ENCODE measurements around the gene HGS. TPM values are rescaled to one million over a fixed set of nuclear protein-coding genes. Genes with fewer than 3 reads are reported as not detected.
A peak's percentile ranks its signal among the peaks of the same experiment; 100 is the strongest.

The HGS gene
- total RNA-seq, 4 donors from 2014 or later: 62.9 to 98.3 (median 67.3) TPM

DNA sequence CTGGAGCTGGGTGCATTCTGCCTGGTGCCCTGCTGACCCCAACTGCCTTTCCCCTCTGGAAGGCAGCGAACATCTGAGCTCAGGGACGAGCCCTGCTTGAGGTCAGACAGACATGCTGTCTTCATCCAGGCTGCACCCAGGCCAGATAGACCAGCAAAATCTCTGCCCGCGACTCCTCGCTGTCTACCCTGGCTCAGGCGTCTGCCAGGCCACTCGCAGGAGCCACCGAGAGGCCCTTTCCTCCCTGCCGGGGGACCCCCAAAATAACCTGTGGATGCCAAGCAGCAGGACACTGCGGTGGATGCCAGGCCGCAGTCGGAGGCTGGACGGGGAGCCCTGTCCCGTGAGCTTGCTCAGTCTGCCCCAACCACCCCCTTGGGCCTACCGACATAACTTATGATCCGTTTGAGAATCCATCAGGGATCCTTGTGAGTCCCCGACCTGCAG is 25.0 kb downstream of the HGS start:
- DNase-seq: no peak
- intact Hi-C loops (cut with DNase I): no loop called here
- Histone ChIP-seq H3K36me3 (peaks cover 10 to 17% of the 10 kb centered on the region in 2 donors), H3K9me3 (no peaks in the 10 kb centered on the region), H3K4me3 (replicated peaks in 1 of 3) (no peak overlapping the region), H3K27ac (no peak overlapping the region), H3K4me1 (peaks cover 32% of the 10 kb centered on the region in 2 donors), H3K27me3 (no peaks in the 10 kb centered on the region)
- TF ChIP-seq, protein P1, sequence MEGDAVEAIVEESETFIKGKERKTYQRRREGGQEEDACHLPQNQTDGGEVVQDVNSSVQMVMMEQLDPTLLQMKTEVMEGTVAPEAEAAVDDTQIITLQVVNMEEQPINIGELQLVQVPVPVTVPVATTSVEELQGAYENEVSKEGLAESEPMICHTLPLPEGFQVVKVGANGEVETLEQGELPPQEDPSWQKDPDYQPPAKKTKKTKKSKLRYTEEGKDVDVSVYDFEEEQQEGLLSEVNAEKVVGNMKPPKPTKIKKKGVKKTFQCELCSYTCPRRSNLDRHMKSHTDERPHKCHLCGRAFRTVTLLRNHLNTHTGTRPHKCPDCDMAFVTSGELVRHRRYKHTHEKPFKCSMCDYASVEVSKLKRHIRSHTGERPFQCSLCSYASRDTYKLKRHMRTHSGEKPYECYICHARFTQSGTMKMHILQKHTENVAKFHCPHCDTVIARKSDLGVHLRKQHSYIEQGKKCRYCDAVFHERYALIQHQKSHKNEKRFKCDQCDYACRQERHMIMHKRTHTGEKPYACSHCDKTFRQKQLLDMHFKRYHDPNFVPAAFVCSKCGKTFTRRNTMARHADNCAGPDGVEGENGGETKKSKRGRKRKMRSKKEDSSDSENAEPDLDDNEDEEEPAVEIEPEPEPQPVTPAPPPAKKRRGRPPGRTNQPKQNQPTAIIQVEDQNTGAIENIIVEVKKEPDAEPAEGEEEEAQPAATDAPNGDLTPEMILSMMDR (IDR thresholded peaks at IDR 0.05): no peak
- TF ChIP-seq POLR2A (IDR thresholded peaks at IDR 0.05): no peak
- WGBS, 2 donors: 63 to 93% methylated on average over 3 to 14 of the region's 17 CpGs

DNA sequence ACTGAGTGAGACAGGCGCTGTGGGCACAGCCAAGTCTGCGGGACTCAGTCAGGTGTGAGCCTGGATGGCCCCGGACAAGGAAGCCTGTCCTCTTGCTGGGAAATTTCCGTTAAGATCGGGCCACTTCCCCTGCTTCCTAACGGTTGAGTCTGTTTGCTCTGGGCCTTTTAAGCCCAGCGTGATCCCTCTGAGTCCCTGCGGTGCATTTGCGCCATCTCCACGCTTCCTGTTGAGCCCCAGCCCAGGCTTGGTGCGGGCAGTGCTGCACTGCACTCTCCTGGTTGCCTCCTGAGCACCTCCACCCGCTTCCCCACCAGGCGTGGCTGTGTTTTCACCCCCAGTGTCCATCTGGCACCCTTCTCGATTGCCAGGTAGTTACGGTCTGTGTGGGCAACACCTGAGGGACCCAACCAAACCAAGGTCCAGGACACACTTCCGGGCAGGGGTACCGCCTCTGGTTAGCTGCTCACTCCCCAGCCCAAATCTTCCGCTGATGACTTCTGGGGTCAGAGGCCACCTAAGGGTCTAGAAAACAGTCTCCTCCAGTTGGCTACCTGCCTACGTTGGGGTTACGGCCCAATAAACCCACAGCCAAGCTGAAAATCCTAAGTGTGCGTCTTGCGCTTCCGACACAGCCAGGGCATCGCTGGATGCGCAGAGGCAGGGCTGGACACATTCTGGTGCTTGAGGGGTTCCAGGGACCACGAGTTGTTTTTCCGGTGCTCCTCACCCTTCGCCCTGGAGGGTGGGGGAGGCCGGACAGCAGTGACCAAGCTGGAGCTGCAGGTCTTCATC is 26.9 kb downstream of the HGS start:
- no peak overlapping the region for H3K27ac ChIP-seq
- no peak overlapping the region for H3K4me3 ChIP-seq (replicated peaks in 1 of 3)
- H3K9me3 ChIP-seq: no peaks in the 10 kb centered on the region
- peaks cover 10 to 13% of the 10 kb centered on the region in 2 donors for H3K36me3 ChIP-seq
- intact Hi-C loops (cut with DNase I): loop anchor here (5.0 kb wide), 1 partner anchor 147 kb away; no protein-coding TSS in a partner anchor
- DNase-seq: peak in 1 of 2 donors; percentile 32
- H3K4me1 ChIP-seq: peaks cover 23 to 27% of the 10 kb centered on the region in 2 donors
- TF ChIP-seq, protein P1 (IDR thresholded peaks at IDR 0.05): no peak
- no peak for TF ChIP-seq POLR2A (IDR thresholded peaks at IDR 0.05)
- WGBS, 2 donors: 13 to 21% methylated on average over 11 to 25 of the region's 29 CpGs
- no peaks in the 10 kb centered on the region for H3K27me3 ChIP-seq

DNA sequence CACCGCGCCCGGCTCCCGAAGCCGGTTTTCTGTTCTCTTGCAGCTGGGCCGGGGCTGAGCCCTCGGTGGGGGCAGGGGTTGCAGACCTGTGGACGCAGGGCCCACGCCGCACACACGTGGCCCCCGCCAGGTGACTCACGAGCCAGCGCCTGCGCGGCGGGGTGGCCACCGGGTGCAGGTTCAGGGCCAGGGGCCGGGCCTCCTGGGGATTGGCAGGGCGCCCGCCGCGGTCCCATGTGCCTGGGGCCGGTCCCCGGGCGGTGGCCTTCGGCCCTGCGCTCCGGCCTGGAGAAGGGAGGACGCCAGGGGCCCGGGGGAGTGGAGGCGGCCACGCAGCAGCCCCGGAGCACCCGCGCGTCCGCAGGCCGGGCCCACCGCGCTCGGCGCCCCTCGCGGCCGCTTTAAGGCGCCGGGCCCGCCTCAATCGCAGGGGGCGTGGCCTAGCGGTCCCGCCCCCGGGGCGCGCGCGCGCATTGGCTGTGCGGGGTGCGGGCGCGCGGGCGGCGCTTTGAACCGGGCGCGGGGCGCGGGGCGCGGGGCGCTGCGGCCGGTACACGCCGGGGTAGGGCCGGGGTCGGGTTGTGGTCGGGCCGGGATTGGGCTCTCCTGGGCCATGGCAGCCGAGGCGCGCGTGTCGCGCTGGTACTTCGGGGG is 28.1 kb downstream of the HGS start, which contains the start of gene SLC25A10:
SLC25A10 (plus strand) TSS at position 471 of the 654 bp plus-strand sequence; CDS start at position 614, 143 bp downstream.
- WGBS, 2 donors: 0% methylated on average over 1 to 6 of the region's 89 CpGs
- peaks cover 23 to 27% of the 10 kb centered on the region in 2 donors for H3K4me1 ChIP-seq
- peaks cover 5 to 8% of the 10 kb centered on the region in 2 donors for H3K36me3 ChIP-seq
- DNase-seq: peak; percentile 89 to 90
- intact Hi-C loops (cut with DNase I): loop anchor here (5.0 kb wide), 1 partner anchor 145 kb away; no protein-coding TSS in a partner anchor
- TF ChIP-seq, protein P1 (IDR thresholded peaks at IDR 0.05): peak in 2 of 6 experiments; percentile 8 to 15
- peak in 1 of 2 donors; percentile 53 for TF ChIP-seq POLR2A (IDR thresholded peaks at IDR 0.05)
- peak within 1 kb of the TSS in 1 of 3 donors; percentile 59 for H3K27ac ChIP-seq
- H3K4me3 ChIP-seq (replicated peaks in 1 of 3): peak within 1 kb of the TSS; percentile 42 to 78 (median 65)
- H3K27me3 ChIP-seq: no peaks in the 10 kb centered on the region
- H3K9me3 ChIP-seq: no peaks in the 10 kb centered on the region

DNA sequence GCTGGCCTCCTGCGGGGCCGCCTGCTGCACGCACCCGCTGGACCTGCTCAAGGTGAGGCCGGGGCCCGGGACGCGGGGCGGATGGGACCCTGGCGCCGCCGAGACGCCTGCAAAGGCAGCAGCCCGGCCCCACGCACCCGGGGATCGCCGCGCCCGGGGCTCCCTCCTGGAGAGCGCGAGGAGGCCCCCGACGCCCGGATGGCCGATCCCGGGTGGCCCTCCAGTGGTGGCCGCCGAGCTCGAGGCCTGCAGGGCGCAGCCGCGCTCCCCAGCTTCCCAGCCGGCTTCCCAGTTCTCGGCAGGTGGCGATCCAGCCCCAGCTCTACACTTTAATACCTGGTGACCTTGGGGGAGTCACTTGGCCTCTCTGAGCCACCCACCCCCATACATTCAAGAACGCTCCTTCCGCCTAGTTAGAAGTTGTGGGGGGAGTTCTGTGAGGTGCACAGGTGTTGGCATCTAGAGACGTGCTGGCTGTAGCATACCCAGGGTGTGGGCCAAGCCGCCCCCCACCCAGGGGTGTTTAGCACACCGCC is 28.7 kb downstream of the HGS start:
- peaks cover 0 to 2% of the 10 kb centered on the region in 2 donors for H3K36me3 ChIP-seq
- DNase-seq: peak; percentile 45 to 52
- H3K9me3 ChIP-seq: no peaks in the 10 kb centered on the region
- H3K27me3 ChIP-seq: no peaks in the 10 kb centered on the region
- H3K4me3 ChIP-seq (replicated peaks in 1 of 3): peak overlapping the region; percentile 42 to 78 (median 65)
- no peak overlapping the region for H3K27ac ChIP-seq
- no peak for TF ChIP-seq POLR2A (IDR thresholded peaks at IDR 0.05)
- TF ChIP-seq, protein P1 (IDR thresholded peaks at IDR 0.05): peak in 1 of 6 experiments; percentile 16
- WGBS, 2 donors: 0% methylated on average over 2 of the region's 41 CpGs; no CpG with 5 or more reads in 1 of the 2 donors
- intact Hi-C loops (cut with DNase I): loop anchor here (5.0 kb wide), 1 partner anchor 145 kb away; no protein-coding TSS in a partner anchor
- peaks cover 23 to 27% of the 10 kb centered on the region in 2 donors for H3K4me1 ChIP-seq

Data from thyroid gland (tissue), 4 donors.